NT2/D1 (cell line): Measurements from ENCODE around the gene DNAJC10.
"Not testable (repeated sequence)": the region's sequence is repeated elsewhere in the genome, so short reads cannot be mapped to it uniquely, and the experiment has no call there.

Source experiments
- SUZ12 ChIP-seq: IDR thresholded peaks from 2 replicates; pipeline ENCODE4 v1.6.1; 2011; ENCODE audit not compliant: insufficient read length, insufficient read depth; ENCODE audit errors: extremely low read depth
- YY1 ChIP-seq: IDR thresholded peaks from 2 replicates; pipeline ENCODE4 v1.6.1; 2011; ENCODE audit not compliant: insufficient read length, insufficient read depth
- ZNF274 ChIP-seq: IDR thresholded peaks from 2 replicates; pipeline ENCODE4 v1.6.1; 2011; ENCODE audit warnings: mild to moderate bottlenecking, low read depth, low read length

GRCh38 chr2:182768950-182769349, 52.9 kb downstream of the DNAJC10 start:
- TF ChIP-seq YY1, SUZ12, ZNF274: not testable (repeated sequence)
